SK-N-SH treated with all-trans-retinoic acid at 6 μM for 48 hours (cell line): ENCODE measurements around the gene RNGTT.

ENCODE experiments used
- ATAC-seq: fragments of 200-7000 bp; cut with Tn5 transposase; 3 replicates; pipeline ENCODE4 v1.9.1; 2020; ENCODE audit warnings: mild to moderate bottlenecking, moderate library complexity
- BACH2 ChIP-seq: fragments of 250-450 bp; sonication (Bioruptor Pico); IDR thresholded peaks from 2 replicates; pipeline ENCODE4 v1.9.0; 2021; ENCODE audit warnings: mild to moderate bottlenecking, borderline replicate concordance
- CREB5 ChIP-seq: fragments of 250-450 bp; sonication (Bioruptor Pico); IDR thresholded peaks from 2 replicates; pipeline ENCODE4 v1.5.1; 2020; ENCODE audit warnings: low read depth, mild to moderate bottlenecking, moderate library complexity
- CSDC2 ChIP-seq: fragments of 250-450 bp; sonication (Bioruptor Pico); IDR thresholded peaks from 2 replicates; pipeline ENCODE4 v1.5.0; 2020; ENCODE audit warnings: mild to moderate bottlenecking, moderate library complexity
- ESRRG ChIP-seq: fragments of 250-450 bp; sonication (Bioruptor Pico); IDR thresholded peaks from 2 replicates; pipeline ENCODE4 v1.6.1; 2021; ENCODE audit warnings: mild to moderate bottlenecking
- GLIS3 ChIP-seq: fragments of 250-450 bp; sonication (Bioruptor Pico); IDR thresholded peaks from 2 replicates; pipeline ENCODE4 v1.5.0; 2020; ENCODE audit warnings: mild to moderate bottlenecking, moderate library complexity
- ISL1 ChIP-seq: fragments of 250-450 bp; sonication (Bioruptor Pico); IDR thresholded peaks from 2 replicates; pipeline ENCODE4 v2.1.2; 2022; ENCODE audit warnings: mild to moderate bottlenecking, moderate library complexity
- OSR1 ChIP-seq: fragments of 250-450 bp; sonication (Bioruptor Pico); IDR thresholded peaks from 2 replicates; pipeline ENCODE4 v1.8.0; 2022; ENCODE audit warnings: moderate library complexity, mild to moderate bottlenecking, inconsistent platforms
- PATZ1 ChIP-seq: fragments of 250-450 bp; sonication (Bioruptor Pico); IDR thresholded peaks from 2 replicates; pipeline ENCODE4 v1.8.0; 2020; ENCODE audit warnings: mild to moderate bottlenecking, moderate library complexity, borderline replicate concordance
- POU6F1 ChIP-seq: fragments of 250-450 bp; sonication (Bioruptor Pico); IDR thresholded peaks from 2 replicates; pipeline ENCODE4 v1.8.0; 2021; ENCODE audit warnings: low read depth, mild to moderate bottlenecking, moderate library complexity, borderline replicate concordance
- PPARA ChIP-seq: fragments of 250-450 bp; sonication (Bioruptor Pico); IDR thresholded peaks from 2 replicates; pipeline ENCODE4 v1.5.0; 2020; ENCODE audit warnings: mild to moderate bottlenecking, borderline replicate concordance
- RARB ChIP-seq: fragments of 250-450 bp; sonication (Bioruptor Pico); IDR thresholded peaks from 2 replicates; pipeline ENCODE4 v1.8.0; 2021; ENCODE audit warnings: mild to moderate bottlenecking, moderate library complexity
- SNAI2 ChIP-seq: fragments of 250-450 bp; sonication (Bioruptor Pico); IDR thresholded peaks from 2 replicates; pipeline ENCODE4 v1.5.0; 2020; ENCODE audit warnings: mild to moderate bottlenecking, moderate library complexity
- TCF4 ChIP-seq: fragments of 250-450 bp; sonication (Bioruptor Pico); IDR thresholded peaks from 2 replicates; pipeline ENCODE4 v1.8.0; 2021; ENCODE audit warnings: mild to moderate bottlenecking, moderate library complexity, borderline replicate concordance
- TOX ChIP-seq: fragments of 250-450 bp; sonication (Bioruptor Pico); IDR thresholded peaks from 2 replicates; pipeline ENCODE4 v1.8.0; 2021; ENCODE audit warnings: mild to moderate bottlenecking, moderate library complexity, borderline replicate concordance
- TSHZ2 ChIP-seq: fragments of 250-450 bp; sonication (Bioruptor Pico); IDR thresholded peaks from 2 replicates; pipeline ENCODE4 v1.5.0; 2020; ENCODE audit warnings: mild to moderate bottlenecking, moderate library complexity
- ZC3H10 ChIP-seq: fragments of 250-450 bp; sonication (Bioruptor Pico); IDR thresholded peaks from 2 replicates; pipeline ENCODE4 v1.5.1; 2021; ENCODE audit warnings: mild to moderate bottlenecking, moderate library complexity
- ZFP3 ChIP-seq: fragments of 250-450 bp; sonication (Bioruptor Pico); IDR thresholded peaks from 2 replicates; pipeline ENCODE4 v1.5.0; 2020; ENCODE audit warnings: mild to moderate bottlenecking, moderate library complexity
- ZFP30 ChIP-seq: fragments of 450-650 bp; formaldehyde crosslinking; IDR thresholded peaks from 2 replicates; pipeline ENCODE4 v1.5.0; 2022; ENCODE audit warnings: mild to moderate bottlenecking, moderate library complexity
- ZNF565 ChIP-seq: fragments of 450-650 bp; formaldehyde crosslinking; conservative IDR thresholded peaks from 2 replicates; pipeline ENCODE4 v1.5.0; 2020; ENCODE audit warnings: low read depth, mild to moderate bottlenecking, moderate library complexity
- ZNF70 ChIP-seq: fragments of 450-650 bp; formaldehyde crosslinking; IDR thresholded peaks from 2 replicates; pipeline ENCODE4 v1.5.0; 2020; ENCODE audit warnings: mild to moderate bottlenecking, moderate library complexity
- ZNF8 ChIP-seq: fragments of 450-650 bp; formaldehyde crosslinking; IDR thresholded peaks from 2 replicates; pipeline ENCODE4 v1.5.0; 2020; ENCODE audit warnings: mild to moderate bottlenecking, moderate library complexity
- TF ChIP-seq, protein P1 (sequence below): fragments of 250-450 bp; sonication (Bioruptor Pico); IDR thresholded peaks from 2 replicates; pipeline ENCODE4 v1.5.1; 2021; ENCODE audit warnings: mild to moderate bottlenecking, moderate library complexity

Gene RNGTT

DNA sequence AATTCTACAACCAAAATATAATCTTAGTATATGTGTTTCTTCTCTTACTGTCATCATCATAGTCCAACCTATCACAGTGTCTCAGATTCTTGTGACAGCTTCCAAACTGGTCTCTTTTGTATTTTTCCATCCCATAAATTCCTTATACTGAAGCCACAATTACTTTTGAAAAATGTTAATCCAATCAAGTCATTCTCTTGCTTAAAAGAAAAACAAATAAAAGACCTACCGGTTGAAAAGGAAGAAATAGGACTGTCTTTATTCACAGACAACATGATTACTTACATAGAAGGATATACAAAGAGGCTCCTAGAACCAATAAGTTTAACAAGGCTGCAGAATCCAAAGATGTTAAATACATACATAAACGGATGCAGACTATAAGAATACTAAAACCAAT lies 339.9 kb downstream of the RNGTT start (continued):
- TF ChIP-seq OSR1 (CRISPR knock-in tag) = no peak
- no peak for TF ChIP-seq ZNF8 (CRISPR knock-in tag)
- no peak for TF ChIP-seq ZFP30 (CRISPR knock-in tag)
- TF ChIP-seq PPARA (CRISPR knock-in tag) = no peak
- no peak for TF ChIP-seq BACH2 (CRISPR knock-in tag)
- TF ChIP-seq ESRRG (CRISPR knock-in tag) = no peak
- no peak for TF ChIP-seq RARB
- TF ChIP-seq TOX (CRISPR knock-in tag) = no peak
- TF ChIP-seq CREB5 = no peak
- no peak for TF ChIP-seq GLIS3

DNA sequence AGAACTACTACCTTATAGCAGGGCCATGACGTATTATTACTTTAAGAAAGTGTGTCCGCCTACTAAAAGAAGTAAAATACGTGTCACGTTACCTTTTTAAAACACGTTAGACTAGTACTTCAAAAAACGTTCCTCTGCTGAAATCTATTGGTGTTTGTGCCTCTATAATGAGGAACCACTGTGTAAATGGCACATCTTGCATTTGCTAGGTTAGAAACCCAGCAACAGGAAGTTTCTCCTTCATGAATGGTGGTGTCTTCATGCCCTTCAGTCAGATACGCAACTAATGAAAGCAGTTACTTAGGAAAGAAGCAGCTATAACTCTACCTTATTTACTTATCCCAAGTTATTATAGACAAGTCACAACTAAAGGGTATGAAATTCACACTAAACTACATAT lies 343.5 kb downstream of the RNGTT start:
- ATAC-seq = no peak
- TF ChIP-seq ZNF8 (CRISPR knock-in tag) = no peak
- no peak for TF ChIP-seq ZFP3 (CRISPR knock-in tag)
- TF ChIP-seq, protein P1, sequence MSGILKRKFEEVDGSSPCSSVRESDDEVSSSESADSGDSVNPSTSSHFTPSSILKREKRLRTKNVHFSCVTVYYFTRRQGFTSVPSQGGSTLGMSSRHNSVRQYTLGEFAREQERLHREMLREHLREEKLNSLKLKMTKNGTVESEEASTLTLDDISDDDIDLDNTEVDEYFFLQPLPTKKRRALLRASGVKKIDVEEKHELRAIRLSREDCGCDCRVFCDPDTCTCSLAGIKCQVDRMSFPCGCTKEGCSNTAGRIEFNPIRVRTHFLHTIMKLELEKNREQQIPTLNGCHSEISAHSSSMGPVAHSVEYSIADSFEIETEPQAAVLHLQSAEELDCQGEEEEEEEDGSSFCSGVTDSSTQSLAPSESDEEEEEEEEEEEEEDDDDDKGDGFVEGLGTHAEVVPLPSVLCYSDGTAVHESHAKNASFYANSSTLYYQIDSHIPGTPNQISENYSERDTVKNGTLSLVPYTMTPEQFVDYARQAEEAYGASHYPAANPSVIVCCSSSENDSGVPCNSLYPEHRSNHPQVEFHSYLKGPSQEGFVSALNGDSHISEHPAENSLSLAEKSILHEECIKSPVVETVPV (CRISPR knock-in tag) = no peak
- TF ChIP-seq POU6F1 (CRISPR knock-in tag) = no peak
- no peak for TF ChIP-seq CREB5
- TF ChIP-seq TSHZ2 (CRISPR knock-in tag) = no peak
- TF ChIP-seq SNAI2 (CRISPR knock-in tag) = no peak
- TF ChIP-seq ZNF565 (CRISPR knock-in tag) = no peak
- no peak for TF ChIP-seq CSDC2 (CRISPR knock-in tag)
- TF ChIP-seq TOX (CRISPR knock-in tag) = no peak
- TF ChIP-seq PPARA (CRISPR knock-in tag) = no peak
- no peak for TF ChIP-seq ZNF70 (CRISPR knock-in tag)
- no peak for TF ChIP-seq ESRRG (CRISPR knock-in tag)
- TF ChIP-seq ZC3H10 (CRISPR knock-in tag) = no peak
- no peak for TF ChIP-seq ZFP30 (CRISPR knock-in tag)
- no peak for TF ChIP-seq PATZ1 (CRISPR knock-in tag)
- TF ChIP-seq OSR1 (CRISPR knock-in tag) = no peak
- no peak for TF ChIP-seq ISL1 (CRISPR knock-in tag)
- no peak for TF ChIP-seq RARB
- no peak for TF ChIP-seq TCF4
